Stimulated activated CD8-positive, alpha-beta memory T cell treated with anti-CD3 and anti-CD28 coated beads, Interleukin-15, amount 100 ng/mL, for 4 hours (primary cell): ENCODE results near the gene KCNIP4.

Source experiments
- DNase-seq, 2 donors: peaks; one replicate each; pipeline ENCODE4 v3.0.0-alpha.2; 2020; ENCODE audit warnings: low read depth in 2 of 2

KCNIP4 gene

GRCh38 chr4:21457086-21457840 lies 491.3 kb downstream of the KCNIP4 start:
- DNase-seq, result no peak

- DNase-seq, result no peak
Observed at GRCh38 chr4:21454831-21455230, 493.7 kb downstream of the KCNIP4 start.

GRCh38 chr4:21454201-21454600 lies 494.4 kb downstream of the KCNIP4 start:
- no peak for DNase-seq

GRCh38 chr4:21452931-21453330 lies 495.6 kb downstream of the KCNIP4 start:
- DNase-seq, result no peak

- DNase-seq, result no peak
Observed at GRCh38 chr4:21451032-21451431, 497.5 kb downstream of the KCNIP4 start.

DNA sequence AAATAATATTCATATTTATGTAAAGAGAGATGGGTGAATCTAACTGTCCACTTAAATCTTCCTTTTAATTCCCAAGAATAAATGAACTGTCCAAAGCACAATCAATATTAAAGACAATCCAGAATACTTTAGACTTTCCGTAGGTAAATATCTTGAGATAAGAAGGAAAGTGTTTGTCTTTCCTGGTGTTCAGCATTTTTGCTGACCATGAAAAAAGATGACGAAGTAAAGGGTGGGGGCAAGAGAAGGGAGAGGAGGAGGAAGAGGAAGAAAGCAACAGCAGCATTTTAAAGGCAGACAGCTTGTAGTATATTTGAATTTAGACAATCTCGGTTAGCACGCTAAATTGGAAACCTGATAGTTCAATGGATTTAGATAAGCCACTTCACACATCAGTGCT lies 498.2 kb downstream of the KCNIP4 start:
- no peak for DNase-seq

GRCh38 chr4:21447301-21448054 lies 501.1 kb downstream of the KCNIP4 start:
- no peak for DNase-seq

DNA sequence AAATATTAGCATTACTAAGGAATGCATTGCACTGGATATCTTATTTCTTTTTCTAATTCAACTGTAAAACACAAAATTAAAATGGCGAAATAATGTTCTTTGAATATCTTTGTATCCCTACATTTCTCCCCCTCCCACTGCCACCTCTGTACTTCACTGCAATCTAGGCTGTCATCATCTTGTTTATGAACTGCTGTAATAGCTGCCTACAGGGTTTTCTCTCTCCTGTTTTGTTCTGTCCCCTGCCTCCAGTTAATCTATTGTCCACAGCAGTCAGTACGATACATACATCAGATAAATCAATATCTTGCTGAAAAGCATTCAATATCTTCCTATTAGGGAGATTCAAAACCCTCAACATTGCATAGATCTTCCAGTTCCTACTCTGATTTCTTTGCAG lies 528.4 kb downstream of the KCNIP4 start:
- no peak for DNase-seq

DNA sequence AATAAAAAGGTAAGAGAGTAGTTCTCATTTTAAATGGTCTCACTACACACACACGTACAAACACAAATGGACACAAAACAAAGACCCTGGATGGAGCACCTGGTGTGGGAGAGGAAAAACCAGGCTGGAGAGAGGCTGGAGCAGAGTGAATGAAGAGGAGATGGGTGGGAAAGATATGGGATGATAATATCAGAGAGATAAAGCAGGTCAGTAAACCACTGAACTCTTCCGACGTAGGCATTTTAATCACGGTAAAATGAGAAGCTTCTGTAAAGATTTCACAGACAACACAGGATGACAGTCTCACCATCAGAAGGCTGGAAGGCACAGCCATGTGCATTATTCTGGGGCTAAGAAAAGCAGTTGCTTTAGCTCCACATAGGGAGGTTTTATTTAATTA lies 532.8 kb downstream of the KCNIP4 start:
- DNase-seq, result no peak

GRCh38 chr4:21413807-21414370 lies 534.7 kb downstream of the KCNIP4 start:
- no peak for DNase-seq

DNA sequence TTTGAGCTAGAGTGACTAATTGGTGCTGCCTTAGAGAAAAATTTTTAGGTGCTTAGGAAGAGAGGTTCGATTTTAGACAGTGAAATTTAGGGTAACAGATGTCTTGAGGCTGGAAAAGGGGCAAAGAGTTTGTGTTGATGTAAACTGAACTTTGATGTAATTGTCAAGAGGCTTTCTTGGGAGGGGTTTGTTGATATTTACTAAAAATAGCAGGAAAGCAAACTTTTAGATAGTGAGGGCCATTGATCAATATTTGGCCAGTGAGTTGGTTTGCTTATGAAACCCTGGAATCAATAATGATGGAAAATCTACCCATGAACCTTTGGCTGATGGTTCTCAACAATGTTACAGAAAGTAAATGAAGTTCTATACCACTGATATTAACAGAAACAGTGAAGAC lies 537.5 kb downstream of the KCNIP4 start:
- DNase-seq, result no peak

GRCh38 chr4:21410372-21410771 lies 538.2 kb downstream of the KCNIP4 start:
- DNase-seq, result no peak

GRCh38 chr4:21387683-21388082 lies 560.9 kb downstream of the KCNIP4 start:
- no peak for DNase-seq

- DNase-seq, result no peak
Observed at GRCh38 chr4:21386166-21386780, 562.3 kb downstream of the KCNIP4 start.

DNA sequence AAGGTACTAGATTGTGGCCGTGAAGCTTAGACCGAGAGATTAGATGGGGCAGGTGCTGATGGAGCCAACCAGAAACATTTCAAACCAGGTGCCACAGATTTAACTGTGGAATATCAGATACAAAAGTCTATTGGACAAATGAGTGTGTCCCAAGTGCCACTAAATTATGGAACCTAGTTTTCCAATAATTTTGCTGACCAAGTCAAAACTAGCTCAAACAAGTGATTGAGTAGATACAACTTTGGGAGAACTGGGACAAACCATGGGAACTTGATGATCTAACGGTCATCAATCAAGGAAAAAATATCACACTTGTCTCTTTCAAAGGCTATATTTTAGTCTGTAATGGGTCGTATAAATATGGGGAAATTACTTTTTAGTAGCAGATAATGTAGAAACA lies 562.9 kb downstream of the KCNIP4 start:
- no peak for DNase-seq

- no peak for DNase-seq
Observed at GRCh38 chr4:21384609-21385008, 564.0 kb downstream of the KCNIP4 start.

DNA sequence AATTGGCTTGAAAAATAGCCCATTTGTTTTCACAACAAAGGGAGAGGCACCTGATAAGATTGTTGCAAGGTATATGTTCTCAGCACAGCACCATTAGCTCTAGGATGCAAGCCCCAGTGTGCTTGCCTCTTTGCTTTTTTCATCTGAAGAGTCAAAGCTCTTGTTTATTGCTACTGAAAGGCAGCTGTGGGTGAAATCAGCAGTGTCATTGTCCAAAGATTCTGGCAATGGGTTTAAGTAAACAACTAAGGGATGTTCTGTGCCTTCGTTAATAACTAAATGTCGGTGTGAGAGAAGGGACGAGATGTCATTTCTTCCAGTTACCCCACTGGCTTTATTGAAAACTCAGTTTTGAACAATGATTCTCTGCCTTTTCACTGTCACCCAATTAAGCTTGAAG lies 567.7 kb downstream of the KCNIP4 start:
- DNase-seq, result no peak

DNA sequence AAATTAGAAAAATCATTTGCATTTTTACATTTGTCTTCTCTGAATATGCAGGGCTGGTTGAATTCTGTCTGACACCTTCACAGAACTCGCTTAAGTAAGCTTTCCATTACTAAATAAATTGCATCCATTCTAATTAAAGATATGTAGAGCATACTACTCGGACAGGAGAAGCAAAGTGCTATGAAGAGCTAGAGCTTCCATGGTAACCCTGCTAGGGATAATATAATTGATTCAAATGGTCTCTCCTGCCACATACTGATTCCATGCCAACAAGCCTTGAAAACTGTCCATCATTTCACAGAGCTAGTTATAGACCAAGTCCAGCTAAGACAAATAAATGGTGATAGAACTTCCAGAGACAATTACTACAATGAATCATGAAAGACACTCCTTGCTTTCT lies 571.5 kb downstream of the KCNIP4 start:
- DNase-seq, result no peak

GRCh38 chr4:21376176-21376575 lies 572.4 kb downstream of the KCNIP4 start:
- no peak for DNase-seq

GRCh38 chr4:21374641-21375368 lies 573.8 kb downstream of the KCNIP4 start:
- no peak for DNase-seq

DNA sequence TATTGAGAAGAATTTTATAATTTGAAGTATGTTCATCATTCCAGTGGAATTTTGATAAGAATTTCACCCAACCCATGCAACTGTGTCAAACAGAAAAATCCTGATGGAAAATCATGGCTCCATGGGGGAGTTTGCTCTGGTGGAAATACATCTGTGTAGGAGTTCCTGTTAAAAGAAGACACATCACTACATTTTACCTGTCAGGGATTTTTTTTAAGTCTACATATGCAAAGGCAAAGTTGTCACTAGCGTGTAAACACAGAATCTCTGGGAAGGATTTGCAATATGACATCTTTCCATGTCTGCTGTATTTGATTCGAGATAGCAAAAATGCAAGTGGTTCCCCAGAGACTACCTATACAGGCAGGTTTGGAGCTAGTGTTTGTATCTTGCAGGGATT lies 581.0 kb downstream of the KCNIP4 start:
- no peak for DNase-seq

- no peak for DNase-seq
Observed at GRCh38 chr4:21366840-21367239, 581.7 kb downstream of the KCNIP4 start.
